Activated CD4-positive, alpha-beta T cell treated with anti-CD3 and anti-CD28 coated beads, Interleukin-2, amount 10 ng/mL, durations not matched to agents 24 days and 14 days (primary cell): ENCODE data around the gene C1orf141. TPM values are rescaled to one million over a fixed set of nuclear protein-coding genes. Genes with fewer than 3 reads are reported as not detected.

Source experiments
- DNase-seq: peaks from one replicate; pipeline ENCODE4 v3.0.0; 2022
- H3K27ac Mint-ChIP-seq: one replicate; pipeline ENCODE4 v1.8.0; 2022; ENCODE audit warnings: mild to moderate bottlenecking, mixed read lengths
- H3K27me3 Mint-ChIP-seq: one replicate; pipeline ENCODE4 v1.8.0; 2022; ENCODE audit warnings: mixed read lengths
- H3K36me3 Mint-ChIP-seq: one replicate; pipeline ENCODE4 v1.8.0; 2022; ENCODE audit warnings: low read depth, mild to moderate bottlenecking, mixed read lengths
- H3K4me1 Mint-ChIP-seq: one replicate; pipeline ENCODE4 v1.8.0; 2021; ENCODE audit warnings: mixed read lengths
- H3K4me3 Mint-ChIP-seq: one replicate; pipeline ENCODE4 v1.8.0; 2022; ENCODE audit warnings: mild to moderate bottlenecking, moderate library complexity, mixed read lengths
- H3K9me3 Mint-ChIP-seq: one replicate; pipeline ENCODE4 v1.8.0; 2021; ENCODE audit warnings: mixed read lengths
- intact Hi-C: fragments of 100-400 bp; cut with micrococcal nuclease; formaldehyde crosslinking; loops from one replicate; pipeline ENCODE4 v1.15.1; 2023
- total RNA-seq: library from RNA; stranded (reverse); gene quantifications from 2 replicates; pipeline ENCODE4 v1.2.3, GENCODE V29; 2022

The C1orf141 gene
- total RNA-seq, 1 donor from 2014 or later: not detected

DNA sequence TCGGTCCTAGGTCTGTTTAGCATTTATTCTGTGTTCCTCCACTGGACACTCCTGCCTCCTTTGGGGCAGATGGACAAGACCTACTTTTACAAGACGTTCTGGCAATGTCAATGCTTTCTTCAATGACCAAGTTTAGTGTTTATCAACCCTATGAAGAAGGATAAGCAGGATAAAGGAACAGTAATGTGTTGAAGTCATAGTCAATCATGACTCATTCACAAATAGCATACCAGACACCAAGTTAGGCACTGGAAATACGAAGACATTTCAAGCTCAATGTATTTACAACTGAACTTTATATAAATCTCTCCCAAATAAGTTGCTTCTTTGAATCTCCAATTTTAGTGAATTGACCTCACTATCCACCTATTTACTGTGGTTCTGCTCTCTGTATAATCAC is 76.0 kb downstream of the C1orf141 start:
- H3K27me3 Mint-ChIP-seq: peaks cover 18% of the 10 kb centered on the region
- no peak overlapping the region for H3K27ac Mint-ChIP-seq
- intact Hi-C loops: loop anchor here (10.0 kb wide), 2 partner anchors 446 to 626 kb away; partner anchors contain the start of gene GADD45A
- DNase-seq: no peak
- peaks cover 7% of the 10 kb centered on the region for H3K9me3 Mint-ChIP-seq
- no peaks in the 10 kb centered on the region for H3K36me3 Mint-ChIP-seq
- peaks cover 6% of the 10 kb centered on the region for H3K4me1 Mint-ChIP-seq
- H3K4me3 Mint-ChIP-seq: no peak overlapping the region

DNA sequence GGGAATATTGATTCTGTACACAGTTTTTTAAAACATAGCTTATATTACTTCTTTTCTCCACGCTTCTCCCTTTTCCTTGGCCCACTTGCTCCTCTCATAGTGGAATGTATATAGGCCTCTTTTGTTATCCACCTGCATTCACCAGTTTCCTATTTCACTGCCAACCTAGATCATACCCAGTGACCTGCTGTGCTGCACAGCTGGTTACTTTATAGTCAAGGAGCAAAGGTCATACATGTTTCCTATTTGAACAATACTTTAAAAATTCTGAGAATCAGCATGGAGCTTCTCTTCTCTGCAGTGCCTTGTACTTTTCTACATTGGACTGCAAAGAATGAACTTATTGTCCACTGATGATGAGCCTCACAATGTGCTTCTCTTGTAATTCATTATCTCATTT is 76.5 kb downstream of the C1orf141 start:
- DNase-seq: no peak
- Mint-ChIP-seq H3K27me3 (peaks cover 18% of the 10 kb centered on the region), H3K4me3 (no peak overlapping the region), H3K36me3 (no peaks in the 10 kb centered on the region), H3K4me1 (peaks cover 6% of the 10 kb centered on the region), H3K27ac (no peak overlapping the region), H3K9me3 (peaks cover 7% of the 10 kb centered on the region)
- intact Hi-C loops: loop anchor here (10.0 kb wide), 2 partner anchors 447 to 627 kb away; partner anchors contain the start of gene GADD45A

DNA sequence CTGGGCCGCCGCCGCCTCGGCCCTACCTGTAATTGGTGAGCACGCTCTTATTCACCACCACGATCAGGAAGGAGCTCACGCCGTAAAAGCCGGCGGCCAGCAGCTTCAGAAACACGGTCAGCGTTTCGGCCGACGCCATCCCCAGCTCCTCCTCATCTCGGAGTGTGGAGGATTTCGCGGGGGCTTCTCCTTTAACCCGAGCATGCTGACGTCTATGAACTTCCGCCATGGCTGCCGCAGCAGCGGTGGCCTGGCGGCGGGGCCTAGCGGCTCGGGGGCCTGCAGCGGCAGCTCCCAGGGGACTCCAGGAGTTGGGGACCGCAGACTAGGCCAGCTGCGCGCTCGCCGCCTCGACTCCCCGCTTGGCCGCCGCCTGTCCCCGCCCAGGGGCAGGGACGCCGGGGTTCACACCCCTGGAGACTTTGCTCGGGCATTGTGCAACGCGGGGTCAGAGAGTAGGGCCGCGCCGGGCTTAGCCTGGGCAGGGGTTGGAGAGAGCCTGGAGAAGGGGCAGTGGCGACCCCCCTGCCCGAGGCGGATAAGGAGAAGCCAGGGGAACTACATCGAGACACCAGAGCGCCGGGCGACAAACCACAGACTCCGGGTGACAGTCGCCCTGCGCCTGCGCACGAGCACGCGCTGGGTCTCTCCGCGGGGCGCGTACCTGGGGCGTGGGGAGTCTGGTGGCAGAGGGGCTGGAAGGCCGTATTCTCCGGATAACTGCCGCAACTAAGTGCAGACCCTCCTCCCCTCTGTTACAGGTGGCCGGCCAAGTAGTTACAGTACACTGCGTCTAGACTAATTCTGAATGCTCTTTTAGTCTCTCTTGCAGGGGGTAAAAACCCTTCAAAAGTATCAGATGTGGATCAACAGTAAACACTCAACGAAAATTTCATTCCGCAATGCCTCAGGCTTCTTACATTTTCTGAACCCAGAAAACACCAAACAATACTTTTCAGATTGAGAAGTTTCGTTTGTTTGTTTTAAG is 80.7 kb downstream of the C1orf141 start, which contains the start of gene SLC35D1:
Gene SLC35D1 (minus strand): TSS at position 364 of the 988 bp plus-strand sequence. CDS start 135 bp downstream, at position 229.
- Mint-ChIP-seq H3K27ac (peak within 1 kb of the TSS; percentile 95), H3K9me3 (peaks cover 3% of the 10 kb centered on the region), H3K36me3 (peaks cover 19% of the 10 kb centered on the region), H3K4me3 (peak within 1 kb of the TSS; percentile 86), H3K4me1 (peaks cover 28% of the 10 kb centered on the region), H3K27me3 (peaks cover 10% of the 10 kb centered on the region)
- peak; percentile 94 for DNase-seq
- intact Hi-C loops: loop anchor here (1.0 to 10.0 kb wide), 8 partner anchors 57 to 631 kb away; partner anchors contain the start of genes DNAI4, GADD45A and MIER1

DNA sequence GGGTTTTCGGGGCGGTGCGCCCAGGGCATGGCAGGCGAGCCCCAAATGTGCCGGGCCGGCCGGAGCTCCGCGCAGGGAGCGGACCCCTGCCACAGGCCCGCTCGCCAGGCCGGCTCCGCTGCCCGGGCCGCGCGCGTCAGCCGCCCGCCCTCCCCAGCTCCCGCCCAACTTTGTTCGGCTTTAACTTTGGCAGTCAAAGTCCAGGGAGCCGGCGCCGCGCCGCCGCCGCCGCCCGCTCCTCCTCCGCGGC is 81.3 kb downstream of the C1orf141 start:
- H3K9me3 Mint-ChIP-seq: no peaks in the 10 kb centered on the region
- peaks cover 20% of the 10 kb centered on the region for H3K36me3 Mint-ChIP-seq
- intact Hi-C loops: loop anchor here (1.0 to 10.0 kb wide), 8 partner anchors 56 to 631 kb away; partner anchors contain the start of genes DNAI4, GADD45A and MIER1
- peak overlapping the region; percentile 86 for H3K4me3 Mint-ChIP-seq
- peak overlapping the region; percentile 95 for H3K27ac Mint-ChIP-seq
- H3K27me3 Mint-ChIP-seq: peaks cover 7% of the 10 kb centered on the region
- DNase-seq: peak; percentile 86
- H3K4me1 Mint-ChIP-seq: peaks cover 28% of the 10 kb centered on the region

DNA sequence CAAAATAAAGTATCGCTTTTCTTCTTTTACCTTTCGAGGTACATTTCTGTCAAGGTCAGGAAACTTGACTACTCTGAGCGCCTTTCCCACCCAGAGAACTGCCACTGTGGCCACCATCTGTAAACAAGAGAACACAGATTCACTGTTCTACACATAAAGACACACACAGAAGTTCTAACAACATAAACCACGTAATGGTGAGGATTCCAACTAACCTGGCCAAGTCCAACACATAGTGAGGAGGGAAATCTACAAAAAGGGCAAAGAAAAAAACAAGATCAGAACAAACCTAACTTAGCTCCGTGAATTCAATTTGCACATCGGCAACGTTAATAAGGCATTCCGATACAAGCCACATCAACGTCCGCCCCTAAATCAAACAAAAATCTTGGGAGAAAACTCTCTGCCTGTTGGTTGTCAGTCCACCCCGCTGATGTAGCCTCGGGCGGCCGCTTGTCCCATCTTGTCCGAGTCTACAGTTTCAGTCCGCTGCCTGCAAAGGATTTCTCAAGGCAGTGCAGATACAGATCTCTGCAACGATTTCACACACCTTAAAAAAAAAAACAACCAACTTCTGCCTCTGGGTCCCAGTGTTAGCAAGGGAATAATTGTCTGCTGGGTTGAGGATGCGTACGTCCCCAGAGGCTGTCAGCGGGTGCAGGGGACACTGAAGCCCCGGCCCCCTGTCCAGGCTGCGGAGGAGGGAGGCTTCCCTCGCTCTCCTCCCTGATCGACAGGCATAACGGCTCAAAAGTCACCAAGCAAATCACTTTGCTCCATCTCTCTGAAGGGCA is 81.8 kb downstream of the C1orf141 start:
- Mint-ChIP-seq H3K27me3 (peaks cover 4% of the 10 kb centered on the region), H3K4me1 (peaks cover 28% of the 10 kb centered on the region), H3K9me3 (no peaks in the 10 kb centered on the region), H3K4me3 (peak overlapping the region; percentile 86), H3K36me3 (peaks cover 23% of the 10 kb centered on the region), H3K27ac (peak overlapping the region; percentile 87)
- intact Hi-C loops: loop anchor here (1.0 to 10.0 kb wide), 8 partner anchors 56 to 632 kb away; partner anchors contain the start of genes DNAI4, GADD45A and MIER1
- DNase-seq: peak; percentile 65

DNA sequence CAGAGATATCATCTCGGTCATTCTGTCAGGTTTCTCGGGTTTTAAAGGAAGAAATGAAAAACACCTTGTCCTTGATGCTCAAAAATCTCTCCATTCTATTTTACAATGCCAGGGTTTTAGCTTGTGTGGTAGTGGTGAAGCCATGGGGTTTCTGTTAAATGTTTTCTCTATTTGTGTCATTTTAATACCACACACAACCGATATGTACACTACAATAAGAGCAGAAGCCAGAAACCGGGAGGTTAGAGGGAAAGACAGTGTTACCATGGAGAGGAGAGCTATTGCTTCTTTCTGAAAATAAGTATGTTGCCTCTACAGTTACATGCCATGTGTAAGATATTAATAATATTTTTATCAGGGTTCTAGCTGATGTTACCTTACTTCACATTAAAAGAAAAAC is 83.6 kb downstream of the C1orf141 start:
- intact Hi-C loops: loop anchor here (5.0 to 10.0 kb wide), 6 partner anchors 54 to 634 kb away; partner anchors contain the start of gene GADD45A
- peaks cover 28% of the 10 kb centered on the region for H3K4me1 Mint-ChIP-seq
- H3K27me3 Mint-ChIP-seq: peaks cover 4% of the 10 kb centered on the region
- DNase-seq: no peak
- peaks cover 33% of the 10 kb centered on the region for H3K36me3 Mint-ChIP-seq
- H3K9me3 Mint-ChIP-seq: no peaks in the 10 kb centered on the region
- H3K27ac Mint-ChIP-seq: no peak overlapping the region
- H3K4me3 Mint-ChIP-seq: no peak overlapping the region

DNA sequence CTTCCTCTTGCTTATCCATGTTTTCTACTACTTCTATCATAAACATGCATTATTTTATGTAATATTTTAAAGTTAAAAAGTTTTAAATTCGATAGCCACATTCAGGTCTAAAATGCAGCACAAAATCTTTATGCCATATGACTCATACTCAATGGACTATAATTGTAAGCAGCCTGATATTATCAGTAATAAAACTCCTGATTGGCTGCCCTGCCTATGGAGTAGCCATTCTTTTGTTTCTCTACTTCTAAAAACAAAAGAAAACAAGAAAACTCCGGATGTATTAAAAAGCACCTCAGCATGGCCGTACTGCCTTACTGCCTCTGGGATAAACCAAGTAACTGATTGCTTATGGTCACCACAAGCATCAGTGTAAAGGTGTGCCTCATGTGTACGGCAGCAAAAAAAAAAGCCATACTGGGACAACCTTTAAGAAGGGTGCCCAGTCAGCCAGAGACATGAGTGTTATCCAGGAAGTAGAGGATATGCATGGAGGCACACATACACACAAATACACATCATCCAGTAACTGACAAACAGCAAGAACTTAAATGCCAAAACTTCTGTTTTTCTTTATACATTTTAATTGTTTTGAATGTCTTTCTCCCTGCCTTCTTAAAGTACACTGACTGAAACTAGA is 90.0 kb downstream of the C1orf141 start:
- intact Hi-C loops: no loop called here
- Mint-ChIP-seq H3K4me3 (no peak overlapping the region), H3K27me3 (no peaks in the 10 kb centered on the region), H3K9me3 (no peaks in the 10 kb centered on the region), H3K36me3 (peaks cover 58% of the 10 kb centered on the region), H3K27ac (no peak overlapping the region), H3K4me1 (peaks cover 2% of the 10 kb centered on the region)
- no peak for DNase-seq

DNA sequence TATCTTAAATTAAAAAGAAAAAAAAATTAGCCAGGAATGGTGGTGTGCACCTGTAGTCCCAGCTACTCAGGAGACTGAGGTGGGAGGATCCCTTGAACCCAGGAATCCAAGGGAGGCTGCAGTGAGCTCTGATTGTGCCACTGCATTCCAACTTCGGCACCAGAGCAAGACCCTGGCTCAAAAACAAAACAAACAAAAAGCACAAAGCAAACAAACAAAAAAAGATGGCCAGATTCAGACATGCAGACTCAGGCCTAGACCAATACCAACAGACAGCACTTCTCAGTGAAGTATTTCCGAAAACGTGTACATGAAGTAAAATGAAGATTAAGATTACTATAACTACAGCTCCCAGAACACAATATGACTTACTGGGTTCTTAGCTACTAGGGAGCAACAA is 91.4 kb downstream of the C1orf141 start:
- Mint-ChIP-seq H3K9me3 (no peaks in the 10 kb centered on the region), H3K36me3 (peaks cover 66% of the 10 kb centered on the region), H3K27me3 (no peaks in the 10 kb centered on the region), H3K27ac (no peak overlapping the region), H3K4me1 (peaks cover 2% of the 10 kb centered on the region), H3K4me3 (no peak overlapping the region)
- intact Hi-C loops: no loop called here
- no peak for DNase-seq

Other genes with a start within 250 kb of the C1orf141 start
- gene DNAI4, start 210.1 kb downstream of the C1orf141 start, total RNA-seq: 0.26 and 2.7 TPM in 2 replicates
- 51.8 and 54.9 TPM in 2 replicates for gene MIER1, start 210.0 kb downstream of the C1orf141 start, total RNA-seq
- gene SLC35D1, start 80.8 kb downstream of the C1orf141 start, total RNA-seq: 15.9 and 16.1 TPM in 2 replicates
- gene IL23R, start 31.5 kb upstream of the C1orf141 start, total RNA-seq: 3.1 and 3.8 TPM in 2 replicates
- gene IL12RB2, start 172.9 kb upstream of the C1orf141 start, total RNA-seq: 138 and 146 TPM in 2 replicates